Umbilical cord (tissue), 2 donors: Measurements from ENCODE around the gene PSD. TPM values are rescaled to one million over a fixed set of nuclear protein-coding genes. Genes with fewer than 3 reads are reported as not detected.

Source experiments
- DNase-seq: peaks from one replicate; pipeline ENCODE4 v3.0.0-alpha.2; 2015; ENCODE audit warnings: low spot score
- total RNA-seq: library from RNA; depleted of rRNA; stranded (reverse); fragments of >200 nt; gene quantifications from one replicate; pipeline ENCODE4 v1.2.3, GENCODE V29; 2014; ENCODE audit warnings: low replicate concordance; ENCODE audit not compliant: insufficient read depth

Gene PSD
- total RNA-seq, 1 donor from 2014 or later, result 11.6 TPM

DNA sequence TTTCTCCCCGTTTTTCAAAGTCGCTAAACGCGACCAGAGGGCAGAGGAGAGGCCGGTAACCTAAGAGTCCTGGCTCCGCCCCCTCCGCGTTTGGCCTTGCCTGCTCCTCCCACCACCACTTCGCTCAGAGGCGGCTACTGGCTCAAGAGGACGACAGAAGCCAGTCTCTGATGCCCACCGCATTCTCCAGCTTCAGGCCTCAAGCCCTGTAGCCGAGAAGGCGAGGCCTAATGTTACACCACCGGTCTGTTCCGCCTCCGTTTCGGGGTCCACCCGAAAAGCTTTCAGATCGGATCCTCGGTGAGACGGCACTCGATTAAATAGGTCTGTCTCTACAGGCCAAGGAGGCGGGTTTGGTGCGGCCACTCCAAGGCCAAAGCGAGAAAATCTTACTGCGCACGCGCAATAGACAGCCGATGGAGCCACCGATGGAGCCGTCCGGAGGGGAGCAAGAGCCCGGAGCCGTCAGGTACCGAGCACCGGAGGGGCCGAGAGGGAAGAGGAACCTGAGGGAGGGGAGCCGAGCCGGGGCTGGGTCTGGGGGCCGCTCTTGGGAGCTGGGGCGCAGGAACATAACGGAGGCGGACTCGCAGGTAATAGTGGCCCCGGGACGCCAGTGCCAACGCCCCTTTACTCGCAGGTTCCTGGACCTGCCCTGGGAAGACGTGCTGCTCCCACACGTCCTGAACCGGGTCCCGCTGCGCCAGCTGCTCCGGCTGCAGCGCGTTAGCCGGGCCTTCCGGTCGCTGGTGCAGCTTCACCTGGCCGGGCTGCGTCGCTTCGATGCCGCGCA, 2.3 kb upstream of the PSD start, which contains the start of gene FBXL15:
TSS of gene FBXL15 (plus strand) at position 123 of the 793 bp plus-strand sequence. CDS start at position 417, 294 bp downstream.
- DNase-seq, result peak; percentile 99

DNA sequence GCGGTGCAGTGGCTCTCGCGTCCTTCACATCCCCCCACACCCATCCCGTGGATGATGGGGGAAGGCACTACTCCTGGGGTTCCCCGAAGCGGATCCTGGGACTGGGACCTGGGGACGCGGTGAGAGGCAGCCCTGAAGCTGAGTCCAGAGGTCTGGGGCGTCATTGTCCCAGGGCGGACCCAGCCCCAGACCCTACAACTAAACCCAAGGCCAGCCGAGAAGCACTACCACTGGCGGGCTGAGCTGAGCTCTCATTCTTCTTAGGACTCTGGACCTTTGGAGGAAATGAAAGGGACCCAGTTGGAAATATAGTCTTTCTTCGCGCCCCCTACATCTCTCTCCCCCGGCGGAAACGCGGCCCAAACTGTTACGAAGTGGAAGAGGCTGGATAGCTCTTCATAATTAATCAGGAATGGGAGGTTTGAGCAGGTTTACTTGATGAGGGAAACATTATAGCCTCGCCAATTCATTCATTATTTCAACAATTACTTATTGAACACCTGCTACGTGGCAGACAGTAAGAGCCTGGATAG, 1.7 kb upstream of the PSD start:
- no peak for DNase-seq

DNA sequence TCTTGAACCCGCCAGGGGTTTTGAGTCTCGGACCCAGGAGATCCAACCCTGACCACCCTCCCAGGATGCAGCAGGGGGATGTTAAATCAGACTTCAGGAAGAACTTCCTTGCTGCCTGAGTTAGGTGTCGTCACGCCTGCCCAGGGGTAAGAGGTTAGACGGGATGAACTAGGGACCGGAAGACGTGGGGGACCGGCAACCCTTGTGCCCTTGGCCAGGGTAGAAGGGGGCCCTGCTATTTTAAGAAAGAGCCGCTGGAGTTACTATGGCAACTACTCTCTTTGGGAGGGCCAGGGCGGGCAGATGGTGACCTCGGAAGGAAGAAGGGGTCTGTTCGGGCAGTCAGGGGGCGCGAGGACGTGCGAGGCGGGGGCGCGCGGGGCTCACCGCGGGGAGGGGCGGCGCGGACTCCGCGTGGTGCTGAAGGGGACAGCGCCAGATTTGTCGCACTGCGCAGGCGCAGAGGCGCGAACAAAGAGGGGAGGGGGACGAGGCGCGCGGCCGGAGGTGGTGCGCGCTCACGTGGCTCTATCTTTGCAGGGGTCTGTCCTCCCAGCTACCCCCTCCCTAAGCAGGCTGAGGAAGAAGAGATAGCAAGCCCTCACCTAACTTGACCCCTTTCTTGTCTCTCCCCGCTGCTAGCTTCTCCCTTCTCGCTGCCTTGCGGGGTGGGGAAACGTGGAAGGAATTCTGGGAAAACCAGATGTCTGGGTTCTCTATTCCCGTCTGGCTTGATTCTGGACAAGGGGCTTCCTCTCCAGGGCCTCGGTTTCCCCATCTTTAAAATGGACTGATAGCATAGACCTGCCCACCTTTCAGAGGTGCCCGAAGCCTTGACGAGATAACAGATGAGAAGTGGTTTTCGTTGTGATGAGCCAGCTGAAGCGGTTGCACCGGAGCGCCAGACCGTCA, 940 bp upstream of the PSD start:
- no peak for DNase-seq

DNA sequence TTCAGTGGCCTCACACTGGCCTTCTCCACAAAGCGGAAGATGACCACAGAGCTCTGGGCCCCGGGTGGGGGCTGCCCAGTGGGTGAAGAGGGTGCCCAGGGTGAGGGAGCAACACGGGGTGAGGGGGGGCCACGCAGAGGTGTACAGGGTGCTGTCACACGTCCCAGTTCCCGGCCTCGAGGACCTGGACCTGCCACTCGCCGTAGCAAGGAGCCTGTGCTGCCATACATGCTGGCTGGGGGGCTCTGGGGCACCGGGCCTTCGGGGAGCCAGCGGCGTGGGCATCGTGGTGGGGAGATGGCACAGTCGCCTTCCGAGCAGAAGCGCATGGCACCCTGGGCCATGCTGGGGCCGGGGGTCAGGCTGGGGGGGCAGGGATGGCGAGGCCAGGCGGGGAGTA, 1.9 kb downstream of the PSD start:
- no peak for DNase-seq

DNA sequence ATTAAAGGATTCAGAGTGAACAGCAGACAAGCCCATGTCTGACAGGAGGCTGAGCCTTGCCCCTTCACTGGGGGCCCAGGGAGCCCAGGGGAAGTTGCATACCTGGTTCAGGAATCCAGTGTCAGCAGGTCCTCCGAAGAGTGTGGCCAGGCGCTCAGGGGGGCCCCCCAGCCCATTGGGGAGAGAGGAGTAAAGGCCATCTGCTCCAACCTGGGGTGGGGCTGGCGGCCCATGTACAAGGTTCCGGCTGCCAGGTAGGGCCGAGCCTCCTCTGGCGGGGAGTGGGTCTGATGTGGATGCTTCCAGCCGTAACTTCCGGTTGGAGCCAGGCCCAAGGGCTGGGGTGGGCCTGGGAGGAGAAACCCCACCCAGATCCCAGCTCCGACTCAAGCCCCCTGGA, 2.3 kb downstream of the PSD start:
- DNase-seq, result no peak

DNA sequence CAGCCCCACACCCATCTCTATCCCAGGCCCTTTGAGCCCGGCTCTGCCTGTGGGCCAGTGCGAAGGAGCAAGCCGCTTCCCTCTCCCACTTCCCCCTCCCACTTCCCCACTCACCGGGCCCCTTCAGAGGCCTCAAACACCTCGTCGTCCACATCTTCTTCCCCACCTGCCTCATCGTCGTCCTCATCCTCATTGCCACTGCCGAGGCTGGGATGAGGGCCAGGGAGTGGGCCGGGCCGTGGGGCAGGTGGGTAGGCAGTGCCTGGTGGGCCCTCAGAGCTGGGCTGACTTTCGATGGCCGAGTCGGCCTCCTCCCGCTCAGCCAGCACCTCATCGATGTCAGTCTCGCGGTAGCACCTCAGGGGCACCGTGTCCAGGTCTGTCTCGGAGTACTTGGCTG, 3.8 kb downstream of the PSD start:
- DNase-seq, result no peak

DNA sequence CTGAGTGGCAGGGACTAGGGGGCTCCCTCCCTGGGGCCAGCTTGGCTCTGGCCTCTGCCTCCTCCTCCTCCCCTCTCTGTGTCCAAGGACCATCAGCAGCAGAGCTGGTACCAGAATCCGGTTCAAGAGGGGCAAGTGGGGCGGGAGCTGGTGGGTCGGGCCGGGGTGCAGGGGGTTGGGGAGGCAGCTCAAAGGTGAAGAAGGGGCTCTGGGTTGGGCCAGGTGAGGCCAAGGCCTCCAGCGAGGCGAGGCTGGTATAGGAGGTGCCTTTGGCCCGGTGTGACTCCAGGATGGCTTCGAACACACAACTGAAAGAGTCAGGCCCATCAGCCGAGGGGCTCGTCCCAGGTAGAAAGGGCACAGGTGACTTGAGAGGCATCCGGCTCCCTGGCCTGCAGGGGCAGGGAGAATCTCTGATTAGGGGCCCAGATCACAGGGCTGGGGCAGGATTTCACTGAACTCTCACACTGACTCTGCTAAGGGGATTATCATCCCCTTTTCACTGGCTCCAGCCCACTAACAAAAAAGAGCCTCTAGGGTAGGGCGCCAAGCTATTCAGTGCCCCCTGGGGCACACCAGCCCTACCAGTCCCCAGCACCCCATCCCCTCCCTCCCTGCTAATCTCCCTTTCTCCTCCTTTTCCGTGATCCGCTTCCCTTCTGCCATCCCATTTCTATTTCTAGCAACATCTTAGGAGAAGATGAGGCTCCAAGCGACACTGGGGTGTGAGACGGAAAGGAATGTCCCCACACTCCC, 4.6 kb downstream of the PSD start:
- DNase-seq, result no peak

DNA sequence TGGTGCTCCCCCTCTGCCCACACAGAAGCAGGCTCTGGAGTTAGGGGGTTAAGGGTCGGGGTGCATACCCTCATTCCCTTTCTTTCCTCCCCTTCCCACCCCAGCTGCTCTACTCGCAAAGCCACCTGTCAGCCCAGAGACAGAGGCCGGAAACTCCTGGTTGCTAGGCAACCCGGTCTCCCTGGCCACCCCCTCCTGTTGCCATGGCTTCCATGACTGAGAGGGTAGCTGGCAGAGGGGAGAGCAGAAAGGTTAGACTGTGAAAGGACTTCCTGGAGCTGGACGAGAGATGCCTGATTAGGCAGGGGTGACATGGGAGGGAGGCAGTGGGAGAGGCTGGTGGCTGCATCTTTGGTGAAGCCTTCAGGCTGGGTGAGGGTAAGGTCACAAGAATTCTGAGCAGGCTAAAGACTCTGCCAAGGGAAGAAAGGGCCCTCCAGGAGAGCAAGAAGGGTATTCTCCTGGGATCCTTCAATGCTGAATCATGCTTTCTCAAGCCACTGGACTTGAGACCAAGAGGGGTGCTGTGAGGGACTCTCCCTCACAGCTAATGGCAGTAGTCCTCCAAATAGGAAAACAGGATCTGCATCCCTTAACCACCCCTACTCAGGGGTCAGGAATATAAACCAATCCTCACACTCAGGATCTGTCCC, 5.4 kb downstream of the PSD start:
- DNase-seq, result no peak

DNA sequence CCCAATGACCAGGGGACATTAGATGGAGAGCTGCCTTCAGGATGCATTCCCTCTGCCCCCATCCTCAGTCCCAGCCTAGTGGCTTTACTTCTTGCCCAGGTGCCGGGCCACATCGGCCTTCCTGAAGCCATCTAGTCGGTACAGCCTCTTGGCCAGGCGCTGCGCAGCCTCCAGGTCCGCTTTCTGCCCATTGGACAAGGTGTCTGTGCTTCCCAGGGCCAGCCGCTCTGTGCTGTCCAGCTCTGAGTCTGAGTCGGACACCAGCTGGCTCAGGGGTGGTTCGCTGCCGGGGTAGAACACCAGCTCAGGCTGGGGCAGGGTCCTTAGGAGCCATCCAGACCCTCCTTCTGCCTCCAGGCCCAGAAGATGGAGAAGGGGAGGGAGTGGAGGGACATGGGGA, 6.3 kb downstream of the PSD start:
- DNase-seq, result no peak

DNA sequence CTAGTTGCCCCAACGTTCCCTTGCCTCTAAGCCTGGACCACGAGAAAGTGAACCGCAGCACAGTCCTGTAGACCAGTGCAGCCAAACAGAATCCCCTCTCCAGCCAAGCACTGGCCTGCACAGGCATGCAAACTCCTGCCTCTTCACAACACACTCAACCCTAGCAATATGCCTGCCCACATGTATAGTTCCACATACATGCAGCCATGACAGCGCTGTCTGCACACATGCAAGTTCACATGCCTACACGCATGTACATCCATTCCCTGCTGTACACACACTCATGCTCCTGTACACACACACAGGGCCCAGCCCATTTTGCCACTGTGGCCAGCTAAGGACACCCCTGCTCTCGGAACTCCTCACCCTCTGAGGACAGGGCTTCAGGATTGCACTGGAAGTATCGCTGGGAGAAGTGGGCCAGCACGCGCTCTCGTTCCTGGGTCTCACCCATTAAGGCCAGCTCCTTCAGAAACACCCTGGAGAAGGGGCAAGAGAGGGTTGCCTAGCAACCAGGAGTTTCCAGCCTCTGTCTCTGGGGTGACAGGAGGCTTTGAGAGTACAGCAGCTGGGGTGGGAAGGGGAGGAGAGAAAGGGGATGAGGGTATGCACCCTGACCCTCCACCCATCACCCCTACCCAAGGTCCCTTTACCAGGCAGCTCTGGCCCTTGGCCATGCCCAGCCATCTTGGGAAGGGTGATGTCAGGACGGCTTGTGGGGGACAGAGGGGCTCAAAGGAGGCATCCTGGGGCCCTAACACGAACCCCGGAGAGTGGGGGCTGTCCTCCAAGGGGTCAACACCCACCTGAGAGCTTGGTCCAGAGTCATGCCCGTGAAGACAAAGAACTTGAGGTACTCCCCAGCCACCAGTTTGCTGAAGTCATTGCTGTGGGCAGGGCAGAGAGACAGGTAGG, 7.0 kb downstream of the PSD start:
- DNase-seq, result no peak

DNA sequence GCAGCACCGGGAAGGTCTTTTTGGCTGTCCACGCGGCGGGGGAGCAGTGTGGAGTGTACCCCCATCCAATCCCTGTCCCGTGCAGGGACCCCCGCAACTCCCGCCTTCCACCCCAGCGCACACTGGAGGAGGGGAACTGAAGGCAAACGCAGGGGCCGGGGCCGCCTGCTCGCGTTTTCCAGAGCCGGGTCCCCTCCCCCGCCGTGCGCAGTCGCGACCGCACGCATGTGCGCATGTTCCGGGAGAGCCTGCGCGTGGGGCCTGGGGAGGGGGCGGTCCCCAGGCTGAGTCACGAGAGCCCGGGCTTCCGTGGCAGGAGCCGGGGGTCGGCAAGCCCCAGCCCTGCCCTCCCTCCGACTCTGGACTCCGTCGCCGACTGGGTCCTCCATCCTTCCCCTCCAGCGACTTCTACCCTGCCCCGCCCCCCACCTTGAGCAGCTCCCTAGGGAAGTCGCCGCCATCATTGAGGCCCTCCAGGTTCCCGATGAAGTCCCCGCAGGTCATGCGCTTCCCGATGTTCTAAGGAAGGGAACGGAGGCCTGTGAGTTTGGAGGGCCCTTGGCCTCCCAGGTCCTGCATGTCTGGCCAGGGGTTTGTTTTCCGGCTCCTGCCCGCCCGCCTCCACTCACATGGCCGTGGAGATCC, 8.0 kb downstream of the PSD start:
- DNase-seq, result peak; percentile 73

DNA sequence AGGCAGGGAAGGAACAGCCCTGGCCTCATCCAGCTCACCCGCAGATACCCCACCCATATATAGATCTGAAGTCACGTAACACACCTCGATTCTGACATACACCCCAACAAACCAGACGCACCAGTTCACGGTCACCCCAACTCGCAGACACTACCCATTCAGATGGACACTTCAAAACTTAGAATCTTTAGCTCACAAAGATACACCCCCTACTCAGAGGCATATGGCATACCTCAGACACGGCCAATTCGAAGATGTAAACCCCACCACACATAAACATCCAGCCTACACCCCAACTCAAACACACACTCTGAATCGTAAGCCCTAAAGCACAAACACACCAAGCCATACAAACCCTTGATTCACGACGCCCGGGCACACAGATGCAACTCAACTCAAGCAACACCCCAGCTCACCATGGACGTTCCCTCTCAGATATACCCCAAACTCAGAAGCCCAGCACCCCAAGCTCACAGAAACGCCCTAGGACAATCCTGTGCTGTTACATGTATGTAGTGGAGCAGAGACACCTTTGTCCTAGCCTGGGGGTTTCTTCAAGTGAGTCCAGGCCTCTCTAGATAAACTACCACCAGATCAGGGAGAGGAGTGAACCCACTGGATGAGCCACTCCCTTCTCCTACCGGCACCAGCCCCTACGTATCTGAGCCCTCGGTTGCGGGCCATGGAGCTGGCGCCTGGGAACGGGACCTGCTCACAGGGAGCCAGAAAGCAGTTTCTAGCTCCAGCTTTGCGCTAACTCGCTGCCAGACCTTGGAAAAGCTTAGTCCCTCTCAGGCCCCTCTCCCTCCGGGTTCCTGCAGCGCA, 8.8 kb downstream of the PSD start:
- DNase-seq, result peak; percentile 49

DNA sequence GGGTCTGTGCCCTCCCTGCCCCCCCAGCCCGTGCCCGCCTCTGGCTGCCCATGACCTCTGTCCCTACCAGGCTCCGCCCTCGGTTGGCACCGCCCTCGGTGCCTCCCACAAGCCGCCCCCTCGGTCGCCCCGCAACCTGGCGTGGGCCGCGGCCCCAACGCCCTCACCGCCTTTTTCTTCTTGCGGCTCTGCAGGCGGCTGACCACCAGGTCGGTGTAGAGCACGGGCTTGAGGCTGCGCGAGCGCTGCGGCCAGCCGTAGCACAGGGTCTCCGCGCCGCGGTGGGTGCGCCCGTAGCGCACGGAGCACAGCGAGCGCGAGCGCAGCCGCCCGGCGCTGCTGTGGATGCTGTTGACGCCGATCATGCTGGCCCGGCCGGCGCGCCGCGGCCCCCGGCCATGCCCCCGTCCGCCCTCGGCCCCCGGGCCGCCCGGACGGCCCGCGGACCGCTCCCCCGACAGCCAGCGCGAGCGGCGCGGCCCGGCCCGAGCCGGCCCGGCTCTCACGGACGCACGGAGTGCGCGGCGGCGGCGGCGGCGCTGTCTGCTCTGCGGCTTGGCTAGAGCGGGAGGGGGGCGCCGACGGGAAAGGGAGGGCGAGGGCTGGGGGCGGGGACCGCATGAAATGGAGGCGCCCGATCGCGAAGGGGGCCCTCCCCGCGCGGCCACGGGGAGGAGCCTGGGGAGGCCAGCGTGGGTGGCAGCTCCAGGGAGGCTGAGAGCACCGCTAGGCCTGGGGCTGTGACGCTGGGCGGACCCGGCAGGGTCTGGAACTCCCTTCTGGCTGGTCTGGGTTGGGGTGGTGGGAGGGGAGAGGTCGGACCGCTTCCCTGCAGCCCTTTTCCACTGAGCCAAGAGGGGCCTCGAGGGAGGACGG, 9.6 kb downstream of the PSD start:
- DNase-seq, result peak; percentile 89

DNA sequence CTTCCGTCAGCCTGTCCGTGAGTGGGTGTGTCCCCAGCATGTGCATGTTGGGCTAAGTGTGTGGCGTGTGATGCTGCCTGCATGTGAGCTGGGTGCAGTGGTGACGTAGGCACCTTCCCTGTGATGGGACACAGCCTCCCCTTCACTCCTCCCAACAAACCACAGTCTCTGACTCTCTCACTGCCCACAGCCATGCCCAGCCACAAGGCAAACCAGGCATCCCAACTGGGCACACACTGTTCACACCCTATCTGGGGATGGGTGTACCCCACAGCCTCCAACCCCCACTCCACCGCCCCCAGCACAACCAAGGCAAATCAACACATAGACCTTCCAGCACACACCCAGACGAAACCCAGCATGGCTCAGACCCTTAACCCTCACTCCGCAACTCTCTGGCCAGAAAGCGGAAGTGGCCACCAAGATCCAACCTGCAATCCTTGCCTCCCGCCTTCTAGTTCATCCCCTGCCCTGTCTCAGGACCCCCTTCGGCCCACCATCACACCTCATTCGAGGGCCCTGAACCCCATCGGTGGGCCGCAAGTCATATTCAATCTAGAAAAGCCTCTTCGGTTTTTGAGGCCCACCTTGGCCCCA, 10.4 kb downstream of the PSD start:
- DNase-seq, result no peak

DNA sequence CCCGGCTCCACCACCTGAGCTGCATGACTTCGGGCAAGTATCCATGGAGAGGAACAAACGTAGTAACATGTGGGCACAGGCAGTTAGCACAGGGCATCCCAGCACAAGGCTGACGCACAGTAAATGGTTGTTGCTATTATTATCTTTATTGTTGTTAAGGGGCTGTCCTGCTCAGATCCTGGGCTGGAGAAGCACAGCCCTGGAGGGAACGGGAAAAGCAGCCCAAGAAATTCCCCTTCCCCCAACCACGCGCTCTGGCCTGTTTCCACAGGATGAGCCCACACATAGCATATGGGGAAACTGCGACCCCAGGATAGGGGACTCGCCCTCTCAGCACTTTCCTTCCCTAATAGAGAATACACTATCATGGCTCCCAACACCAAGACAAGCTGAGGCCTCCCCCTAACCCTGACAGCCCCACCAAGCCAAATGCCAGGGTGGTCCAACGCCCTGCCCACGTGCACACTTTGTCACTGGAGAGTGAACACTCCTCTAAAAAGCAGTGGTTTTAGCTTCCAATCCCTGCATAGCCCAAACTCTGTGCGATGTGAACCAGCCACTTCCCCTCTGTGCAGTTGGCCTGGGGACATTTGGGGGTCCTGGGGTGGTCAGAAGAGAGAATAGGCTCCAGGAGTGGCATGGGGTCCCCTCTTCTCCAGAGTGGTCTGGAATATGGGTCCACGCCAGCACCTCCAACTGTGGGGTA, 11.0 kb downstream of the PSD start:
- no peak for DNase-seq

DNA sequence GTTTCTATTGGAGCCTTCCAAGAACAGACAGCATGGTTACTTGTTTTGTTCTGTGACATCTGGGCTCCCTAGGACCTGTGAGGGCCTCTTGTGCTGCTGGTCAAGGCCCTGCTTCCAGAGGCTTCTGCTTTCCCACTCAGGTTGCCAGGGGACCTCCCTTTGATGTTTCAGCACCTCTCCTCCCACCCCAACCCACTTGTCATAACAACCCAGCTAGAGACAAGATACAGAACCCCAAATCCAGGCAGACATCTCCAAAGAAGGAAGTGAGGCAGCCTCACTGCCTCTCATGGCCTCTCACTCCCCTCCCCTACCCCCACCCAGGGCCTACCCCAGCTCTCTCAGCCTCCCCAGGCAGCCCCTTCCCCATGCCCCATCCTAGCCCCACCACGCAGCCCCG, 11.8 kb downstream of the PSD start:
- no peak for DNase-seq

DNA sequence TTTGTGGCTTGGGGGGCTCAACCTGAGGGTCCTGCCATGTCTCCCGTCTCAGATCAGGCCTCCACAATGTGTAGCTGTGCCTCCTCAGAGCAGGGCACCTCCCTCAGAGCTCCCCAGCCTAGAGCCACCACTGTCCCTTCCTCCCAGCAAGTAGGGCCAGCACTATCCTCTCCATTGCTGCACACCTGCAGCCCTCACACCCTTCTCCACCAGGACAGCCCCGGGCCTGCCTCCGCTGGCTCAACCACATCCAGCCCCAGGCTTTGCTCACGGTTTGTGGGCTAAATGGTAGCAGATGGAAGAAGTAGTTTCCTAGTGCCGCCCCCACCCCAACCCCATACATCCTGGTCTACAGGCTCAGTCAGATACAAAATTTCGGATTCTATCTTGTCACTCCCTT, 13.0 kb downstream of the PSD start:
- DNase-seq, result no peak
